HEK293 (cell line): ENCODE measurements around the gene RNF212.

ENCODE experiments used
- CTCF ChIA-PET: fragments of 350-600 bp; formaldehyde crosslinking; extraction: SDS; loops from one replicate; lab custom pipeline; 2021; ENCODE audit warnings: antibody characterized with exemption; lab: Yijun Ruan, JAX
- POLR2A ChIA-PET: fragments of 300-600 bp; formaldehyde crosslinking; extraction: SDS; loops from one replicate; lab custom pipeline; 2020; ENCODE audit warnings: antibody characterized with exemption, inconsistent platforms; lab: Yijun Ruan, JAX
- H3K27ac ChIP-seq: fragments of 200-500 bp; sonication (Bioruptor generic); 2 replicates; pipeline ENCODE4 v1.5.1; 2014; ENCODE audit warnings: low read depth, low read length, control low read depth, inconsistent platforms; ENCODE audit errors: extremely low read depth
- H3K36me3 ChIP-seq, 2 experiments: fragments of 200-500 bp in 1 of 2; sonication (Bioruptor generic) in 1 of 2; 1 replicate in 1 of 2; 2 replicates in 1 of 2; pipeline ENCODE4 v1.5.1; 2014 to 2017; ENCODE audit warnings: inconsistent platforms in 2 of 2, low read length in 2 of 2; ENCODE audit not compliant: control insufficient read depth in 2 of 2, insufficient read depth in 1 of 2
- H3K4me1 ChIP-seq: fragments of 200-500 bp; sonication (Bioruptor generic); 2 replicates; pipeline ENCODE4 v1.5.1; 2014; ENCODE audit warnings: mild to moderate bottlenecking, low read length, inconsistent platforms; ENCODE audit not compliant: control insufficient read depth, insufficient read depth
- H3K4me3 ChIP-seq: 2 replicates; pipeline ENCODE4 v1.5.1; 2011; ENCODE audit warnings: low read depth, mild to moderate bottlenecking, control low read depth, low read length, moderate library complexity
- H3K9me3 ChIP-seq: fragments of 200-500 bp; sonication (Bioruptor generic); 2 replicates; pipeline ENCODE4 v1.5.1; 2014; ENCODE audit warnings: low read depth, low read length, inconsistent platforms; ENCODE audit not compliant: control insufficient read depth, insufficient read depth
- HOXA7 ChIP-seq: sonication (generic); formaldehyde crosslinking; IDR thresholded peaks from 2 replicates; pipeline ENCODE4 v1.8.1; 2022; ENCODE audit warnings: missing genetic modification reagents, borderline replicate concordance
- HOXC10 ChIP-seq: sonication (generic); formaldehyde crosslinking; IDR thresholded peaks from 2 replicates; pipeline ENCODE4 v1.8.1; 2023; ENCODE audit warnings: mild to moderate bottlenecking, missing genetic modification reagents
- KLF7 ChIP-seq: fragments of 450-650 bp; formaldehyde crosslinking; IDR thresholded peaks from 2 replicates; pipeline ENCODE4 v1.5.1; 2016; ENCODE audit warnings: missing biosample characterization, missing genetic modification characterization, borderline replicate concordance
- ZBTB49 ChIP-seq: fragments of 450-650 bp; formaldehyde crosslinking; IDR thresholded peaks from 2 replicates; pipeline ENCODE4 v1.5.1; 2016; ENCODE audit warnings: missing biosample characterization, missing genetic modification characterization, low read depth
- ZFHX2 ChIP-seq: fragments of 450-650 bp; formaldehyde crosslinking; conservative IDR thresholded peaks from 2 replicates; pipeline ENCODE4 v1.5.1; 2016; ENCODE audit warnings: missing biosample characterization, missing genetic modification characterization
- ZNF121 ChIP-seq: fragments of 450-650 bp; formaldehyde crosslinking; IDR thresholded peaks from 2 replicates; pipeline ENCODE4 v1.5.1; 2016; ENCODE audit warnings: missing biosample characterization, missing genetic modification characterization
- ZNF16 ChIP-seq: fragments of 450-650 bp; formaldehyde crosslinking; IDR thresholded peaks from 2 replicates; pipeline ENCODE4 v1.5.1; 2016; ENCODE audit warnings: low read depth, missing biosample characterization, missing genetic modification characterization
- ZNF169 ChIP-seq: fragments of 450-650 bp; formaldehyde crosslinking; IDR thresholded peaks from 2 replicates; pipeline ENCODE4 v1.5.1; 2016; ENCODE audit warnings: missing biosample characterization, missing genetic modification characterization
- ZNF174 ChIP-seq: fragments of 450-650 bp; formaldehyde crosslinking; IDR thresholded peaks from 2 replicates; pipeline ENCODE4 v1.5.0; 2017; ENCODE audit warnings: missing biosample characterization, mild to moderate bottlenecking, missing genetic modification characterization
- ZNF24 ChIP-seq: fragments of 450-650 bp; formaldehyde crosslinking; IDR thresholded peaks from 2 replicates; pipeline ENCODE4 v1.5.1; 2016; ENCODE audit warnings: missing biosample characterization, missing genetic modification characterization
- ZNF248 ChIP-seq: fragments of 450-650 bp; formaldehyde crosslinking; IDR thresholded peaks from 2 replicates; pipeline ENCODE4 v1.5.1; 2017; ENCODE audit warnings: missing biosample characterization, missing genetic modification characterization
- ZNF37A ChIP-seq: fragments of 450-650 bp; IDR thresholded peaks from 2 replicates; pipeline ENCODE4 v1.5.1; 2018; ENCODE audit warnings: missing biosample characterization, missing genetic modification characterization
- ZNF394 ChIP-seq: fragments of 450-650 bp; formaldehyde crosslinking; IDR thresholded peaks from 2 replicates; pipeline ENCODE4 v1.5.1; 2016; ENCODE audit warnings: missing biosample characterization, missing genetic modification characterization, mild to moderate bottlenecking, moderate library complexity, borderline replicate concordance
- ZNF398 ChIP-seq: fragments of 450-650 bp; formaldehyde crosslinking; IDR thresholded peaks from 2 replicates; pipeline ENCODE4 v1.5.1; 2017; ENCODE audit warnings: missing biosample characterization, missing genetic modification characterization
- ZNF548 ChIP-seq: fragments of 450-650 bp; formaldehyde crosslinking; IDR thresholded peaks from 2 replicates; pipeline ENCODE4 v1.5.1; 2016; ENCODE audit warnings: missing biosample characterization, missing genetic modification characterization
- ZNF629 ChIP-seq: fragments of 450-650 bp; formaldehyde crosslinking; IDR thresholded peaks from 2 replicates; pipeline ENCODE4 v1.5.1; 2017; ENCODE audit warnings: missing biosample characterization, missing genetic modification characterization
- ZNF654 ChIP-seq: fragments of 450-650 bp; formaldehyde crosslinking; IDR thresholded peaks from 2 replicates; pipeline ENCODE4 v1.5.1; 2016; ENCODE audit warnings: low read depth, missing biosample characterization, missing genetic modification characterization
- TF ChIP-seq, protein P1 (sequence below): IDR thresholded peaks from 2 replicates; pipeline ENCODE4 v1.6.1; 2011; ENCODE audit warnings: mild to moderate bottlenecking, low read depth, low read length, borderline replicate concordance
- TF ChIP-seq, protein P2 (sequence below): fragments of 450-650 bp; formaldehyde crosslinking; IDR thresholded peaks from 2 replicates; pipeline ENCODE4 v1.5.1; 2016; ENCODE audit warnings: missing biosample characterization, missing genetic modification characterization

RNF212 gene

GRCh38 chr4:1031956-1032795 is 81.2 kb downstream of the RNF212 start (continued):
- TF ChIP-seq HOXC10 (CRISPR knock-in tag), result no peak

GRCh38 chr4:1031346-1031745 is 82.0 kb downstream of the RNF212 start:
- TF ChIP-seq ZNF548 (tag by site-specific recombination), result no peak
- TF ChIP-seq ZBTB49, result no peak
- no peak for TF ChIP-seq ZNF654
- TF ChIP-seq ZNF398 (tag by site-specific recombination), result no peak
- no peak for TF ChIP-seq ZNF24
- TF ChIP-seq ZNF121, result no peak
- TF ChIP-seq KLF7 (tag by site-specific recombination), result no peak
- no peak for TF ChIP-seq HOXA7 (CRISPR knock-in tag)
- no peak for TF ChIP-seq ZNF248 (tag by site-specific recombination)
- TF ChIP-seq ZFHX2 (tag by site-specific recombination), result no peak
- TF ChIP-seq ZNF16 (tag by site-specific recombination), result no peak
- TF ChIP-seq, protein P1, sequence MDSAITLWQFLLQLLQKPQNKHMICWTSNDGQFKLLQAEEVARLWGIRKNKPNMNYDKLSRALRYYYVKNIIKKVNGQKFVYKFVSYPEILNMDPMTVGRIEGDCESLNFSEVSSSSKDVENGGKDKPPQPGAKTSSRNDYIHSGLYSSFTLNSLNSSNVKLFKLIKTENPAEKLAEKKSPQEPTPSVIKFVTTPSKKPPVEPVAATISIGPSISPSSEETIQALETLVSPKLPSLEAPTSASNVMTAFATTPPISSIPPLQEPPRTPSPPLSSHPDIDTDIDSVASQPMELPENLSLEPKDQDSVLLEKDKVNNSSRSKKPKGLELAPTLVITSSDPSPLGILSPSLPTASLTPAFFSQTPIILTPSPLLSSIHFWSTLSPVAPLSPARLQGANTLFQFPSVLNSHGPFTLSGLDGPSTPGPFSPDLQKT, result no peak
- TF ChIP-seq, protein P2, sequence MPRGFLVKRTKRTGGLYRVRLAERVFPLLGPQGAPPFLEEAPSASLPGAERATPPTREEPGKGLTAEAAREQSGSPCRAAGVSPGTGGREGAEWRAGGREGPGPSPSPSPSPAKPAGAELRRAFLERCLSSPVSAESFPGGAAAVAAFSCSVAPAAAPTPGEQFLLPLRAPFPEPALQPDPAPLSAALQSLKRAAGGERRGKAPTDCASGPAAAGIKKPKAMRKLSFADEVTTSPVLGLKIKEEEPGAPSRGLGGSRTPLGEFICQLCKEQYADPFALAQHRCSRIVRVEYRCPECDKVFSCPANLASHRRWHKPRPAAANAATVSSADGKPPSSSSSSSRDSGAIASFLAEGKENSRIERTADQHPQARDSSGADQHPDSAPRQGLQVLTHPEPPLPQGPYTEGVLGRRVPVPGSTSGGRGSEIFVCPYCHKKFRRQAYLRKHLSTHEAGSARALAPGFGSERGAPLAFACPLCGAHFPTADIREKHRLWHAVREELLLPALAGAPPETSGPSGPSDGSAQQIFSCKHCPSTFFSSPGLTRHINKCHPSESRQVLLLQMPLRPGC (tag by site-specific recombination), result no peak
- TF ChIP-seq ZNF394 (tag by site-specific recombination), result no peak
- TF ChIP-seq ZNF169 (tag by site-specific recombination), result no peak
- TF ChIP-seq ZNF174 (tag by site-specific recombination), result no peak
- TF ChIP-seq ZNF37A (tag by site-specific recombination), result no peak
- no peak for TF ChIP-seq ZNF629 (tag by site-specific recombination)
- no peak overlapping the region for H3K4me3 ChIP-seq
- no peaks in the 10 kb centered on the region for H3K9me3 ChIP-seq
- H3K27ac ChIP-seq, result no peak overlapping the region
- ChIA-PET POLR2A (interaction anchor here (0.5 kb wide), 1 partner anchor 23 kb away, joined by 3 read pairs; no protein-coding TSS in a partner anchor), CTCF (no interaction called here)
- no peaks in the 10 kb centered on the region for H3K36me3 ChIP-seq
- H3K4me1 ChIP-seq, result no peaks in the 10 kb centered on the region
